22Rv1 (cell line): ENCODE results near the gene NUB1.

ENCODE experiments used
- ZFX ChIP-seq: fragments of 450-650 bp; IDR thresholded peaks from 2 replicates; pipeline ENCODE4 v1.6.1; 2017; ENCODE audit warnings: antibody characterized with exemption, borderline replicate concordance
- TF ChIP-seq, protein P1 (sequence below): fragments of 450-650 bp; IDR thresholded peaks from 2 replicates; pipeline ENCODE4 v1.5.1; 2017; ENCODE audit warnings: mild to moderate bottlenecking

DNA sequence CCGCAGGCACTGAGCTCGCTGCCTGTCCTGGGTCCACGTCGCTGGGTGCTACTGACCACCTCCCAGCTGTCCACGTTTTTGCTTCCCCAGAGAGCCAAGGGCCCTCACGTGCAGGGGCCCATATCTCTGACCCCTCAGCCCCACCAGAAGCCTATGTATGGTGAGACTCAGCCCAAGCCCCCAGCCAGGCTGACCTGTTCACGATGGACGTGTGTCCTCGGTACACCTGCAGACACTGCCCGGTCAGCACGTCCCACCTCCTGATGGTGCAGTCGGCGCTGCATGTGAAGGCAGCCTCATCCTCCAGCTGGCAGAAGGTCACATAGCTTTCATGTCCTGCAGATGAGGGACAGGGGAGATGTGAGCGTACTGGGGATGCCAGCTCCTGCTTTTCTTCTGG is 58.3 kb downstream of the NUB1 start:
- TF ChIP-seq, protein P1, sequence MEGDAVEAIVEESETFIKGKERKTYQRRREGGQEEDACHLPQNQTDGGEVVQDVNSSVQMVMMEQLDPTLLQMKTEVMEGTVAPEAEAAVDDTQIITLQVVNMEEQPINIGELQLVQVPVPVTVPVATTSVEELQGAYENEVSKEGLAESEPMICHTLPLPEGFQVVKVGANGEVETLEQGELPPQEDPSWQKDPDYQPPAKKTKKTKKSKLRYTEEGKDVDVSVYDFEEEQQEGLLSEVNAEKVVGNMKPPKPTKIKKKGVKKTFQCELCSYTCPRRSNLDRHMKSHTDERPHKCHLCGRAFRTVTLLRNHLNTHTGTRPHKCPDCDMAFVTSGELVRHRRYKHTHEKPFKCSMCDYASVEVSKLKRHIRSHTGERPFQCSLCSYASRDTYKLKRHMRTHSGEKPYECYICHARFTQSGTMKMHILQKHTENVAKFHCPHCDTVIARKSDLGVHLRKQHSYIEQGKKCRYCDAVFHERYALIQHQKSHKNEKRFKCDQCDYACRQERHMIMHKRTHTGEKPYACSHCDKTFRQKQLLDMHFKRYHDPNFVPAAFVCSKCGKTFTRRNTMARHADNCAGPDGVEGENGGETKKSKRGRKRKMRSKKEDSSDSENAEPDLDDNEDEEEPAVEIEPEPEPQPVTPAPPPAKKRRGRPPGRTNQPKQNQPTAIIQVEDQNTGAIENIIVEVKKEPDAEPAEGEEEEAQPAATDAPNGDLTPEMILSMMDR, result no peak
- TF ChIP-seq ZFX, result no peak
